Activated T-helper 1 cell treated with anti-CD3 and anti-CD28 coated beads, Interleukin-2, amount 50 U/mL, for 16 hours (primary cell): ENCODE results near the gene CDH4.

Experiments used
- DNase-seq, 2 donors: peaks; one replicate each; pipeline ENCODE4 v3.0.0-alpha.2; 2020; ENCODE audit warnings: low read depth in 1 of 2, low spot score in 1 of 2

The CDH4 gene

DNA sequence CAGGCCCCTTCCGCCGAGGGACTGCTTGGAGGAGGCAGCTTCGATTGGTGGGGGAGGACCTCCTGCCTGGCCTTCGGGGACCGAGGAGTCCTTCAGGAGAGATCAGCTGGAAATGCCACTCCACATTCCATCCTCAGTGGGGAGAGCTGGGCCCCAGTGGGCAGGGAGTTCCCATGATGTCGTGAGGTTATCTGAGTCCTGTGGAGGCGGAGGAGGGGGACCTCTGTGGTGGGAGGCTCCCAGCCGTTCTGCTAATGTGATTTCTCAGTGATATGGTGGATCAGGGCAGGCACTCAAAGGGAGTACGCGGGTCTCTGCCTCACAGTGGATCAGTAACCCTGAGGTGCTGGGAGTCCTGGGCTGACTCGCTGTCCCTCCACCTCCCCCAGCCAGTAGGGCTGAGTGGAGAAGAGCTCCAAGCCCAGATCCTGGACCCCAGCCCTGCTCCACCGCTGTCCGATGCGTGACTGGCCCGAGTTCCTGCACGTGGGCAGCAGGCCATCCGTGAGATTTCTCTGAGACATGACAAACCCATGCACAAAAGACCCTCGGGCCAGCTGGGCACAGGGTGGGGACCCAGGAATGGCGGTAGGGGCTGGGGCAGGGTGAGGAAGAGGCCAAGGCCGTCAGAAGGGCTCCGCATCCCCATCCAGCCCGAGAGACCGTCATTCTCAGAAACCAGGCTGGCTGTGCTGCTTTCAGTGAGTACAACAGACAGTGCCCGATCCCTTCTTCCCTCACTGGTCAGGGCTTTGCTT lies 617.9 kb downstream of the CDH4 start:
- DNase-seq, result no peak

DNA sequence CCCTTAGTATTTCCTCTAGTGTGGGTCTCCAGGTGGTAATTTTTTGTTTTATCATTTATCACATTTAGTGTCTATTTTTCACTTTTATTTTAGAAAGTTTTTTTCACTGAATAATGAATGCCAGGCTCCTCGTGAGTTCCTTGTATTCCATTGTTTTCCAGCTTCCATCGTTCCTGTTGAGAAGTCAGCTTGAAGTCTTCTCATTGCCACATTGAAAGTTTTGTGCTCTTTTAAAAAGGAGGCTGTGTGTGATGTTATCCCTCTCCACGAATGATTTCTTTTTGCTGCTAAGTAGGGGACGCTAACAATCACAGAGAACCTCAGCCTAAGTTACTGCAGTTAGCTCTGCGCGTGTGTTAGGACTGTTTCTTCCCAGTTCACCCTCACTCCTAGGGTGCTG lies 619.1 kb downstream of the CDH4 start:
- DNase-seq, result no peak

DNA sequence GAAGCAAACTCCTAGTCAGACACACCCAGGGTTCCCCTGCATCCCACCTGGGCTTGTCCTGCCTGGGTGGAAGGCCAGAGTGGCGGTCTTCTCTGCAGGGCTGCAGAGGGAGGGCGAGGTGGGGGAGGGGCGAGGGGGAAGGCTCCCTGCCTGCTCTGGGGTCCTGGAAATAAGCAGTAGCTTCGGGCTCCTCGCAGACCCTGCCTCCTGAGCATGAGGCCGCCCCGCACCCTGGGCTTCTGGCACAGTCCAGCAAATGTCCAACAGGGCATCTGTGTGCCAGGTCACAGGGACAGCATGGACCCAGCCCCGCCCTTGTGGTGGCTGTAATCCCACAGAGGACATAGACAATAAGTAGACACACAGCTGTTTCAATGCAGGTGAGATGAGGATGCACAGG lies 619.9 kb downstream of the CDH4 start:
- DNase-seq, result no peak

- DNase-seq, result no peak
Observed at GRCh38 chr20:61872371-61872900, 620.4 kb downstream of the CDH4 start.

DNA sequence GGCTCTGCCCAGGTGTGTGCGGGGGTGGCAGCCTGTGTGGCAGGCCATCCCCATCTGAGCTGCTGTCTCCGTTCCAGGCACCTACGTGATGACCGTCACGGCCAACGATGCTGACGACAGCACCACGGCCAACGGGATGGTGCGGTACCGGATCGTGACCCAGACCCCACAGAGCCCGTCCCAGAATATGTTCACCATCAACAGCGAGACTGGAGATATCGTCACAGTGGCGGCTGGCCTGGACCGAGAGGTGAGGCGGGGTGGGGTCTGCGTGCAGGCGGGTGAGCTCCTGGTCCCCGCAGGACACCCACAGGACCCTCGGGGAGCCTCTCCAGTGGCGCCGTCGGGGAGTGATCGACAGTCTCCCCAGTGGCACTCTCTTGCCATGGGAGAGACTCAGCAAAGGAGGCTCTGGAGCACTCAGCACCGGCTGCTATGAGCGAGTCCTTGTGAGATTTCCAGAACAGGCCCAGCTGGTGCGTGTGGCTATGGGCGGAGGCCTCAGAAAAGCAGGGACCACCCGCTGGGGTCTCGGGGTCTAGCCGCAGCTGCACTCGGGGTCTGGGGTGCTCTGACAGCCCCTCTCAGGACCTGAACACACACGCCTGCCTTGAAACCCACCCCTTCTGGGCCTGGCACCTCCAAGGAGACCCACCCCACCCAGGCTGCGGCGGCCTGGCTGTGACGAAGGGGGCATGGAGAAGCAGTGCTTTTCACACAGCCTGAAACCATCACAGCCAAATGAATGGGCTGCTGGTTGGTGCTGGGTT lies 621.8 kb downstream of the CDH4 start:
- no peak for DNase-seq

- no peak for DNase-seq
Observed at GRCh38 chr20:61874421-61875068, 622.5 kb downstream of the CDH4 start.

GRCh38 chr20:61875221-61875885 lies 623.3 kb downstream of the CDH4 start:
- DNase-seq, result no peak

GRCh38 chr20:61875996-61876395 lies 623.9 kb downstream of the CDH4 start:
- no peak for DNase-seq

DNA sequence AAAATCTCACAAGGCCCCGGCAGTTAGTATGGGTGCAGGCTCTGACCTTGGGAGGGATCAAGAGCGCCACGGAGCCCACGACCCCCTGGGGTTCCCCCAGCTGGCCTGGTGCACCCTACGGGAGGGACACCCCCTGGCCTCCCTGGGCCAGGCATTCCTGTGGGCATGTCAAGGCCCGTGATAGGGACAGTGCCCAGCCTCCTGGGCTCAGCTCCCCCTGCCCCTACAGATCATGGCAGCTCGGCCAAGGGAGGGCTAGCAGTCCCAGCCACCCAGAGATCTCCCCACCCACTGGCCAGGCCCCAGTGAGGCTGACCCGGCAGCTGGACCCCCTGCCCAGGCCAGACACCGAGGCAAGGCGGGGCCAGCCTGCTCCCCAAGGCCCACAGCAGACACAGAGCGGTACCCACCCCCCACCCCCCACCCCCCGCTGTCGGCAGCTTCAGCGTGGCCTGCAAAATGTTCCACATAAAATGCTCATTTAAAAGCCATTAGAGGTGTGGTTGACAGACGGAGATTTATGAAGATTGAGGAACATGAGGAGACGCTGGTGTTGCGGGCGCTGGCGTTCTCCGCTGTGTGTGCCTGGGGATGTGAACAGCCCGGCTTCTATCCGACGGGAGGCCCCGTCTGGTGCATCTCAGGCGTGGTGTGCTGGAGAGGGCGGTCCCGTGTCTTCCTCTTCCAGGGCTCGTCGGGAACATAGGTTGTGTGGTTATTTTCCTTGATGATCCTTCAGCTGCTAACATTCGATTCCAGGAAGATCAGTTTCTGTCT lies 625.1 kb downstream of the CDH4 start:
- DNase-seq, result no peak

GRCh38 chr20:61877776-61878477 lies 625.9 kb downstream of the CDH4 start:
- no peak for DNase-seq

DNA sequence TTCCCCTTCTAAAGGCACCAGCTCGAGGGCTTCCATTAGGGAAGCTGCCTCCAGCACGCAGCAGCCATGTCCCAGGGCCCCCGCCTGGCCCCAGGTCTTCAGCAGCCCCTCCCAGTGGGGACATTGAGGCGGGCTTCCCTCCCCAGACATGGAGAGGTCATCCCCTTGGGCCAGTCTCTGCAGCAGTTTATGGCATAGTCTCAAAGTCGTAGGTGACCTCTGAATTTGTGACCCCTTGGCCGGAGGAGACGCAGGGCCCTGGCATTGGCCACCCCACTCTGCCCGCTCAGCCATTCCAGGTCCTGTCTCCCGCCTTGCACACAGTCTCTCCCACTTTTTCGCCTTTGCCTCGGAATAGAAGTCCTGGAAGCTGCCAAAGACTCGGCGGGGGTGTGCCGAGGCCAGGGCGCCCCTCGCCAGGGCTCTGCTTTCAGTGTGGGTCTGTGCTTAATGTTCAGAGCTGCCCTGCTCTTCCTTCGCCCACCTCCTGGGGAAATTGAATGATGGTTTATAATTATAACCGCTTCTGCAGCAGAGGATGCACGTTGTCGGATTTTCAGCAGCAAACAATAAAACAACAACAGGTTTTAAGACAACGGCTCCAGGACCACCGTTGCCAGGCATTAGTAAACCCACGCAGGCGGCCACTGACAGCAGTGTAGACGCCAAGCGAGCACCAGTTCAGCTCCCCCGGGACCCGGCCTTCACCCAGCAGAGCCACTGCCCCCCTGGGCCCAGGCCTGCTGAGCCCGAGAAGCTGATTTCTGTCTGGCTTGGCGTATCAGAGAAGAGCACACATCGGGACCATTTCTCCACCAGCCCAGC lies 626.6 kb downstream of the CDH4 start:
- no peak for DNase-seq

DNA sequence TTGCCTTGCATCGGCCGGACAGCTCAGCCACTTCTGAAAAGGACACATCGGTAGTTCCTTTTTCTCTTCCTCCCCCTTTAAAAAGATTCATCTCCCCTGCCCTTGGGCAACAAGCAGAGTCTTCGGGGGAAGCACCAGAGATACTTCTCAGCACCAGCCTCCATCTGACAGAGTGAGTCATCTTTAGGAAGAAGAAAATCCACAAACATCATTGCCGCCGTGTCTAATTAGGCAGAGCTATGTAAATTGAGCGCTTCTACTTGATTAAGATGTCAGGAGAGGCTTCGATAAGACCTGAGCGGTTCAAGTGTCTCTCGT lies 627.2 kb downstream of the CDH4 start:
- DNase-seq, result no peak

GRCh38 chr20:61879694-61880093 lies 627.6 kb downstream of the CDH4 start:
- DNase-seq, result no peak

DNA sequence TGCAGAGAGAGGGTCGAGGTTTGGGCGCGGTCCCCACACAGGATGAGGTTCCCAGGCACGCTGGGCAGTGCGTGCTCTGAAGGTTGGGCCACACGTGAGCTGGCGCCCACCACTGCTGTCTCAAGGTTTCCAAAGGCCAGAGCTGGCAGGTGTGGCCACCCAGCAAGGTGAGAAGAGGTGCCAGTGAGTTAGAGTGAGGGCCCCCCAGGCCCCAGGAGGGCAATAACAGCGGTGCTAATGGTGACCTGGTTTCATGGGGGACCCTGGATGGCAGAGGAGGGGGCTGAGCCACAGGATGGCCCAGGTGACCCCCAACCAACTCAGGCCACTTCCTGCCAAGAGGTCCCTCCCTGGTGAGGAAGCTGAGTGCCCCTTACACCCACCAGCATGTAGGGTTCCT lies 628.6 kb downstream of the CDH4 start:
- DNase-seq, result no peak

DNA sequence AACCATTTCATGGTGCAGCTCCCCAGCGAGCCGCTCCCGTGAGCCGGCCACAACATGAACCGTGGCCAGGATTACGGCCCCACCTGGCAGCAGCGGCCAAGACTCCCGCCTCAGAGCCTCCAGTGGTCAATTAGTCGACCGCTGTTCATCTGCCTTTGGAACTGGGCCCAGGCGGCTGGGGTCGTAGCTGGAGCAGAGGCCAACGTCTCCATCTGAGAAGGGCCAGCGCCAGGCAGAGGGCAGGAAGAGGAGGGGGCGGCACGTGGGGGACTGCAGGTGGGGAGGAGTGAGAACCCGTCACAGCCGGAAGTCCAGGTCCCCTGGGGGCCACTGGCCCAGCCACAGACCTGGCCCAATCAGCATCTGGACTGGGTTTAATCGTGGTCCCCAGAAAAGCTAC lies 629.4 kb downstream of the CDH4 start:
- DNase-seq, result no peak

DNA sequence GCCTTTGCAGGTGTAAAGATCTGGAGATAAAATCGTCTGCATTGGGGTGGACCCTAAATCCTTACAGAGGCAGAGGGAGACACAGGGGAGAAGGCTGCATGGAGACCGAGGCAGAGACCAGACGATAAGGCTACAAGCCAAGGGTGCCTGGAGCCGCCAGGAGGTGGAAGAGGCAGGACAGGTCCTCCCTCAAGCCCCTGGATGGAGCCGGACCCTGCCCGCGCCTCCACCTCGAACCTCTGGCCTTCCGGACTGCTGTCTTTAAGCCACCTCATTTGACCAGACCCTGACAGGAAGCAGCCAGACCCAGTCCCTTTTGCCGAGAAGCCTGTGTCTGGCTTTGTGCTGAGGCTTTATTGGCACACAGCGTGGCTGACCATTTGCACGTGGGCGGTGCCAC lies 629.8 kb downstream of the CDH4 start:
- no peak for DNase-seq

- DNase-seq, result no peak
Observed at GRCh38 chr20:61882716-61883615, 630.9 kb downstream of the CDH4 start.

DNA sequence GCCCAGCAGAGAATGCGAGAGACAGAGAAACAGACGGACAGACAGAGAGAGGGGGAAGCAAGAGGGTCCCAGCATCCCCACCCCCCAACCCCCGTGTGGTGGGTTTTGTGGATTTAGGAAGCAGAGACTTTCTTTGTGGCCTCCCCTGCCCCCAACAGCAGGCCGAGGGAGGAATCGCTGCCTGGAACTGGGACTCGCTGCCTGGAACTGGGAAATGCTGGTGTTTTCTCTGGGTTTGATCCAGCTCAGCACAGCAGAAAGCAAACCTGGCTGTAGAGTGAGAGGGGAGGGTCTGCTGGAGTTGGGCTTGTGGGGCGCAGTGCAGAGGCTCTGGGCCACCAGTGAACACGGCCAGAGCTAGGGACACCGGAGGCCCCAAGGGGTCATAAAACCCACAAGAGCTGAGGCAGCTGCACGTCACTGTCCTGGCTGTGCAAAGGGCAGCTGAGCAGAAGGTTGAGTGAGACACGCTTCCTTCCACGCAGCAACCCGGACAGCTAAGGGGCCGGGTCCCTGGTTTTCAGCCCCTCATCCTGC lies 631.9 kb downstream of the CDH4 start:
- no peak for DNase-seq
